ENCODE data around the gene ZNF558.

- no peak for TF ChIP-seq MAX (CRISPR knock-in tag; IDR thresholded peaks at IDR 0.05)
- TF ChIP-seq CTCF (IDR thresholded peaks at IDR 0.05) = no peak
- TF ChIP-seq PRDM15 (CRISPR knock-in tag; IDR thresholded peaks at IDR 0.05) = no peak
- TF ChIP-seq ZNF512 (CRISPR knock-in tag; IDR thresholded peaks at IDR 0.05; ENCODE audit: borderline replicate concordance) = no peak
- no peak for TF ChIP-seq FOXK1 (CRISPR knock-in tag; IDR thresholded peaks at IDR 0.05)
- no peak for TF ChIP-seq USF2 (CRISPR knock-in tag; IDR thresholded peaks at IDR 0.05)
- TF ChIP-seq SP1 (CRISPR knock-in tag; conservative IDR thresholded peaks at IDR 0.05) = no peak
These were observed 17.9 kb downstream of the ZNF558 start for GRCh38 chr19:8814176-8814575.
